Transverse colon (tissue), 4 donors: ENCODE measurements around the gene XXYLT1. TPM values are rescaled to one million over a fixed set of nuclear protein-coding genes. Genes with fewer than 3 reads are reported as not detected.

Experiments used
- DNase-seq: peaks from one replicate; pipeline ENCODE4 v3.0.0-alpha.2; 2019
- H3K27ac ChIP-seq, 4 donors: fragments of 200-600 bp; sonication (generic); 2 replicates each; pipeline ENCODE4 v1.5.1; 2016 to 2018; ENCODE audit warnings: inconsistent platforms in 4 of 4
- H3K27me3 ChIP-seq: fragments of 200-600 bp; sonication (generic); 2 replicates; pipeline ENCODE4 v1.5.1; 2017; ENCODE audit warnings: inconsistent platforms
- H3K36me3 ChIP-seq, 4 donors: fragments of 200-600 bp; sonication (generic); 2 replicates each; pipeline ENCODE4 v1.5.1; 2017 to 2019; ENCODE audit warnings: inconsistent platforms in 4 of 4
- H3K4me1 ChIP-seq, 4 donors: fragments of 200-600 bp; sonication (generic); 2 replicates each; pipeline ENCODE4 v1.5.1; 2017 to 2020; ENCODE audit warnings: inconsistent platforms in 4 of 4
- H3K4me3 ChIP-seq, 4 donors: fragments of 200-600 bp; sonication (generic); 1 replicate in 1 of 4; 2 replicates in 3 of 4; pipeline versions ENCODE4 v1.5.1 to v1.6.1; 2017 to 2019; ENCODE audit warnings: inconsistent platforms in 4 of 4
- H3K9me3 ChIP-seq, 2 donors: fragments of 200-600 bp; sonication (generic); 2 replicates each; pipeline ENCODE4 v1.5.1; 2017 to 2019; ENCODE audit warnings: inconsistent platforms in 2 of 2
- EP300 ChIP-seq: sonication (generic); formaldehyde crosslinking; IDR thresholded peaks from one replicate; pipeline ENCODE4 v1.6.1; 2017; ENCODE audit warnings: antibody characterized with exemption, low read depth
- POLR2A ChIP-seq: fragments of 450-650 bp; IDR thresholded peaks from one replicate; pipeline ENCODE4 v1.6.1; 2016; ENCODE audit warnings: antibody characterized with exemption, mild to moderate bottlenecking, moderate library complexity
- POLR2AphosphoS5 ChIP-seq, 3 donors: sonication (generic); formaldehyde crosslinking; IDR thresholded peaks; one replicate each; pipeline ENCODE4 v1.6.1; 2016; ENCODE audit warnings: antibody characterized with exemption in 3 of 3
- WGBS, 2 donors: methylation state at CpG; one replicate each; pipeline ENCODE4 v1.1.5; 2018; ENCODE audit warnings: low coverage in 1 of 2; 5-methylcytosine and 5-hydroxymethylcytosine counted together
- in situ Hi-C, 4 donors: fragments of 200-750 bp; cut with MboI; loops; one replicate each; pipeline versions ENCODE4 v1.15.0 to v1.15.1; 2017; ENCODE audit warnings: low sequenced_read_pairs in 3 of 4, low pct_ligation_motif_present in 1 of 4, low pct_unique_long_range_greater_than_20kb in 1 of 4
- intact Hi-C: fragments of 100-400 bp; cut with DNase I; formaldehyde crosslinking; loops from one replicate; pipeline ENCODE4 v1.15.1; 2023; ENCODE audit warnings: low total_unique reads
- small RNA-seq, 4 donors: library from RNA; depleted of rRNA; stranded (forward); fragments of <200 nt; gene quantifications; one replicate each; pipeline ENCODE3, GENCODE V24; 2016
- total RNA-seq, 4 donors: library from RNA; depleted of rRNA; stranded (reverse); fragments of >200 nt; gene quantifications; one replicate each; pipeline ENCODE4 v1.1.0, GENCODE V29; 2016
- TF ChIP-seq, protein P1 (sequence below), 5 experiments: fragments of 200-600 bp in 3 of 5; fragments of 450-650 bp in 2 of 5; sonication (generic) in 3 of 5; IDR thresholded peaks; 1 replicate in 2 of 5; 2 replicates in 3 of 5; pipeline ENCODE4 v1.5.1; 2016 to 2017; ENCODE audit warnings: antibody characterized with exemption in 5 of 5, inconsistent platforms in 3 of 5, mild to moderate bottlenecking in 2 of 5, moderate library complexity in 1 of 5

Gene XXYLT1
- total RNA-seq, 4 donors from 2014 or later = 3.0 to 10.0 (median 5.9) TPM

DNA sequence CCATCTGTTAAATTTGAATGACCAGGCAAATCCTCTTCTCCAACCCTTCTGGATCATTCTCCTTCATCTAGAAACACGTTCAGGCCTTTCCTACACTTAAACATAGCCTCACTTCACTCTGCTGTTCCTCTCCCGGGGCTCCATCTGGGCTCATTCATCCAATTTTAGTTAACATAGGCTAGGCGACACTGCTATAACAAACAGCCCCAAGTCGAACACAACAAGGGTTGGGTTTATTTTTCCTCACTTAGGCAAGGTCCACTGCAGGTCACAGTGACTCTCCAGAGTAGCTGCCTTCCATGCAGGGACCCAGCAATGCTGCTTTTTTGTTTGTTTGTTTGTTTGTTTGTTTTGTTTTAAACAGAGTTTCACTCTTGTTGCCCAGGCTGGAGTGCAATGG lies 250.8 kb downstream of the XXYLT1 start:
- Histone ChIP-seq H3K4me3 (no peak overlapping the region), H3K9me3 (no peaks in the 10 kb centered on the region), H3K36me3 (no peaks in the 10 kb centered on the region), H3K4me1 (no peaks in the 10 kb centered on the region), H3K27me3 (peaks cover 12% of the 10 kb centered on the region), H3K27ac (no peak overlapping the region)
- in situ Hi-C loops (loop anchor here in 1 of 4 donors (25.0 kb wide), 1 partner anchor 217 kb away; no protein-coding TSS in a partner anchor), intact Hi-C loops (no loop called here)
- WGBS, 2 donors = 82 to 85% methylated on average over 4 of the region's 4 CpGs
- DNase-seq = no peak
- TF ChIP-seq POLR2A (no peak), EP300 (no peak), POLR2AphosphoS5 (IDR thresholded peaks at IDR 0.05) (no peak)
- TF ChIP-seq, protein P1, sequence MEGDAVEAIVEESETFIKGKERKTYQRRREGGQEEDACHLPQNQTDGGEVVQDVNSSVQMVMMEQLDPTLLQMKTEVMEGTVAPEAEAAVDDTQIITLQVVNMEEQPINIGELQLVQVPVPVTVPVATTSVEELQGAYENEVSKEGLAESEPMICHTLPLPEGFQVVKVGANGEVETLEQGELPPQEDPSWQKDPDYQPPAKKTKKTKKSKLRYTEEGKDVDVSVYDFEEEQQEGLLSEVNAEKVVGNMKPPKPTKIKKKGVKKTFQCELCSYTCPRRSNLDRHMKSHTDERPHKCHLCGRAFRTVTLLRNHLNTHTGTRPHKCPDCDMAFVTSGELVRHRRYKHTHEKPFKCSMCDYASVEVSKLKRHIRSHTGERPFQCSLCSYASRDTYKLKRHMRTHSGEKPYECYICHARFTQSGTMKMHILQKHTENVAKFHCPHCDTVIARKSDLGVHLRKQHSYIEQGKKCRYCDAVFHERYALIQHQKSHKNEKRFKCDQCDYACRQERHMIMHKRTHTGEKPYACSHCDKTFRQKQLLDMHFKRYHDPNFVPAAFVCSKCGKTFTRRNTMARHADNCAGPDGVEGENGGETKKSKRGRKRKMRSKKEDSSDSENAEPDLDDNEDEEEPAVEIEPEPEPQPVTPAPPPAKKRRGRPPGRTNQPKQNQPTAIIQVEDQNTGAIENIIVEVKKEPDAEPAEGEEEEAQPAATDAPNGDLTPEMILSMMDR (IDR thresholded peaks at IDR 0.05) = no peak

DNA sequence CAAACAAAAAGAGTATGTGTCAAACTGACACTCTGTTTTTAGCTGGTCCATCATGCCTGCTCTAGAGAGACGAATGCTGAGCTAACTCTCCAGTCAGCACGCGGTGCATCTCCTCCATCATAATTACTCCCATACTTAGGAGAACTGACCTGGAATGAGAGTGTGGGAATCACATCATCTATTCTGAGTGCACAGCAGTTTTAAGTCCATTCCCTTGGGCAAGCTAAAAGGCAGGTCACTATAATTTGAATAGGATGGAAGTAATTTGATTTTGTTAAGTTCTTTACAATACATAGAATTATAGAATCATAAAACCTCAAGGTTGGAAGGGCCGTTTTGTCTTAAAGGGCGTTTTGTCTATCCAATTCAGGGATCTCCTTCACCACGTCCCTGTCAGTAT lies 251.6 kb downstream of the XXYLT1 start:
- H3K9me3 ChIP-seq = no peaks in the 10 kb centered on the region
- 73% methylated on average over 6 of the region's 6 CpGs; no CpG with 5 or more reads in 1 of the 2 donors for WGBS, 2 donors
- no peak for DNase-seq
- no peaks in the 10 kb centered on the region for H3K36me3 ChIP-seq
- H3K27me3 ChIP-seq = peaks cover 12% of the 10 kb centered on the region
- H3K4me3 ChIP-seq = no peak overlapping the region
- TF ChIP-seq, protein P1 (IDR thresholded peaks at IDR 0.05) = no peak
- in situ Hi-C loops = loop anchor here in 1 of 4 donors (25.0 kb wide), 1 partner anchor 218 kb away; no protein-coding TSS in a partner anchor
- intact Hi-C loops = no loop called here
- no peak overlapping the region for H3K27ac ChIP-seq
- no peaks in the 10 kb centered on the region for H3K4me1 ChIP-seq

Small RNAs within 50 kb of the gene (small RNA-seq; reads per million reads assigned to genes)
- 0 reads per million in 4 donors for gene MIR3137
- 0 reads per million in 4 donors for gene RN7SL36P
- 0 reads per million in 4 donors for gene RNU6-25P

Other genes with a start within 250 kb of the XXYLT1 start
- 10 to 100 TPM; 17.3 to 97.5 (median 64.6) TPM for gene ACAP2, start 171.9 kb upstream of the XXYLT1 start, total RNA-seq